Activated CD8-positive, alpha-beta memory T cell treated with anti-CD3 and anti-CD28 coated beads, Interleukin-2, amount 50 U/mL, for 24 hours (primary cell): ENCODE results near the gene EVC.
"Not testable (repeated sequence)": the region's sequence is repeated elsewhere in the genome, so short reads cannot be mapped to it uniquely, and the experiment has no call there.

Experiments
- DNase-seq: peaks from one replicate; pipeline ENCODE4 v3.0.0-alpha.2; 2020; ENCODE audit errors: extremely low read depth

The EVC gene

GRCh38 chr4:5812506-5813229 lies 101.7 kb downstream of the EVC start:
- DNase-seq = no peak

- no peak for DNase-seq
Measured at GRCh38 chr4:5813882-5814255, 102.9 kb downstream of the EVC start.

- DNase-seq = no peak
Measured at GRCh38 chr4:5814421-5814820, 103.4 kb downstream of the EVC start.

GRCh38 chr4:5815641-5816040 lies 104.6 kb downstream of the EVC start:
- DNase-seq = no peak

- no peak for DNase-seq
Measured at GRCh38 chr4:5816101-5816500, 105.1 kb downstream of the EVC start.

GRCh38 chr4:5816851-5817375 lies 105.9 kb downstream of the EVC start:
- no peak for DNase-seq

- DNase-seq = no peak
Measured at GRCh38 chr4:5821665-5822358, 110.8 kb downstream of the EVC start.

- DNase-seq = no peak
Measured at GRCh38 chr4:5822619-5823018, 111.6 kb downstream of the EVC start.

- DNase-seq = no peak
Measured at GRCh38 chr4:5823542-5824211, 112.7 kb downstream of the EVC start.

- DNase-seq = no peak
Measured at GRCh38 chr4:5824227-5824626, 113.2 kb downstream of the EVC start.

GRCh38 chr4:5824635-5825034 lies 113.6 kb downstream of the EVC start:
- DNase-seq = no peak

GRCh38 chr4:5825321-5826041 lies 114.5 kb downstream of the EVC start:
- DNase-seq = no peak

GRCh38 chr4:5826437-5827107 lies 115.6 kb downstream of the EVC start:
- DNase-seq = no peak

GRCh38 chr4:5827108-5828004 lies 116.4 kb downstream of the EVC start:
- DNase-seq = no peak

GRCh38 chr4:5828005-5828391 lies 117.0 kb downstream of the EVC start:
- no peak for DNase-seq

GRCh38 chr4:5836943-5837342 lies 125.9 kb downstream of the EVC start:
- DNase-seq = no peak

GRCh38 chr4:5837483-5837882 lies 126.5 kb downstream of the EVC start:
- not testable (repeated sequence) for DNase-seq

GRCh38 chr4:5839332-5839731 lies 128.3 kb downstream of the EVC start:
- no peak for DNase-seq

- no peak for DNase-seq
Measured at GRCh38 chr4:5839751-5840674, 129.0 kb downstream of the EVC start.
